Lower leg skin (tissue), 4 donors: Measurements from ENCODE around the gene BMP8A. TPM values are rescaled to one million over a fixed set of nuclear protein-coding genes. Genes with fewer than 3 reads are reported as not detected.
"Not testable (repeated sequence)": the region's sequence is repeated elsewhere in the genome, so short reads cannot be mapped to it uniquely, and the experiment has no call there.

Experiments
- DNase-seq, 2 donors: peaks; one replicate each; pipeline ENCODE4 v3.0.0-alpha.2; 2019; ENCODE audit warnings: low spot score in 2 of 2
- H3K4me3 ChIP-seq: fragments of 200-600 bp; sonication (generic); 2 replicates; pipeline ENCODE4 v1.5.1; 2017; ENCODE audit warnings: mild to moderate bottlenecking, low read depth; ENCODE audit not compliant: poor library complexity, severe bottlenecking
- CTCF ChIP-seq, 3 donors: fragments of 450-650 bp; IDR thresholded peaks; one replicate each; pipeline ENCODE4 v1.5.1; 2016; ENCODE audit warnings: antibody characterized with exemption in 3 of 3, mild to moderate bottlenecking in 3 of 3, moderate library complexity in 2 of 3
- POLR2A ChIP-seq, 2 donors: fragments of 450-650 bp; IDR thresholded peaks; one replicate each; pipeline ENCODE4 v1.6.1; 2016 to 2017; ENCODE audit warnings: antibody characterized with exemption in 2 of 2, mild to moderate bottlenecking in 1 of 2, moderate library complexity in 1 of 2
- WGBS, 2 donors: methylation state at CpG; one replicate each; pipeline ENCODE4 v1.1.5; 2018; 5-methylcytosine and 5-hydroxymethylcytosine counted together
- intact Hi-C: fragments of 100-400 bp; cut with DNase I; formaldehyde crosslinking; loops from one replicate; pipeline ENCODE4 v1.15.0; 2023; ENCODE audit warnings: low total_unique reads
- total RNA-seq, 4 donors: library from RNA; depleted of rRNA; stranded (reverse); fragments of >200 nt; gene quantifications; one replicate each; pipeline ENCODE4 v1.1.0, GENCODE V29; 2016

BMP8A gene
- total RNA-seq, 4 donors from 2014 or later = 0.81 to 0.91 TPM; not detected in 2

- TF ChIP-seq POLR2A (IDR thresholded peaks at IDR 0.05) (no peak), CTCF (IDR thresholded peaks at IDR 0.05) (no peak)
- no peak for DNase-seq
- 72 to 77% methylated on average over 3 of the region's 3 CpGs for WGBS, 2 donors
- intact Hi-C loops = no loop called here
- H3K4me3 ChIP-seq = no peak overlapping the region
Measured at GRCh38 chr1:39466413-39467107, 24.9 kb upstream of the BMP8A start.

GRCh38 chr1:39467108-39467720, 24.2 kb upstream of the BMP8A start:
- intact Hi-C loops, H3K4me3 ChIP-seq, DNase-seq: not testable (repeated sequence)
- WGBS, 2 donors = 67 to 71% methylated on average over 16 of the region's 16 CpGs

- 87 to 89% methylated on average over 3 of the region's 3 CpGs for WGBS, 2 donors
- intact Hi-C loops = no loop called here
- DNase-seq = no peak
- TF ChIP-seq POLR2A (IDR thresholded peaks at IDR 0.05) = no peak
- TF ChIP-seq CTCF (IDR thresholded peaks at IDR 0.05) = no peak
- no peak overlapping the region for H3K4me3 ChIP-seq
Measured at GRCh38 chr1:39469150-39469549, 22.3 kb upstream of the BMP8A start.

- no peak for TF ChIP-seq CTCF (IDR thresholded peaks at IDR 0.05)
- intact Hi-C loops = no loop called here
- H3K4me3 ChIP-seq = no peak overlapping the region
- no peak for DNase-seq
Measured at GRCh38 chr1:39470040-39470439, 21.4 kb upstream of the BMP8A start.

- 93 to 94% methylated on average over 7 of the region's 7 CpGs for WGBS, 2 donors
- intact Hi-C loops = no loop called here
- no peak for TF ChIP-seq POLR2A (IDR thresholded peaks at IDR 0.05)
- no peak for TF ChIP-seq CTCF (IDR thresholded peaks at IDR 0.05)
- no peak overlapping the region for H3K4me3 ChIP-seq
- no peak for DNase-seq
Measured at GRCh38 chr1:39472826-39473225, 18.6 kb upstream of the BMP8A start.

- intact Hi-C loops = no loop called here
- H3K4me3 ChIP-seq = no peak overlapping the region
- DNase-seq = no peak
- TF ChIP-seq CTCF (IDR thresholded peaks at IDR 0.05) = no peak
- no peak for TF ChIP-seq POLR2A (IDR thresholded peaks at IDR 0.05)
- WGBS, 2 donors = 95 to 97% methylated on average over 4 of the region's 4 CpGs
Measured at GRCh38 chr1:39473324-39473723, 18.1 kb upstream of the BMP8A start.
